HCT116 (cell line): ENCODE measurements around the gene ATP2A3. TPM values are rescaled to one million over a fixed set of nuclear protein-coding genes. Genes with fewer than 3 reads are reported as not detected.

Source experiments
- ATAC-seq: fragments of 200-7000 bp; cut with Tn5 transposase; 2 replicates; pipeline ENCODE4 v1.9.1; 2020; ENCODE audit warnings: mild to moderate bottlenecking, moderate library complexity
- BruUV-seq: library from RNA; stranded (reverse); fragments of 400-500 nt; replicated peaks from 2 replicates; lab custom pipeline; 2021; lab: Mats Ljungman, UMichigan
- CTCF ChIA-PET: fragments of 300-600 bp; sonication (Branson Sonifier 250); formaldehyde crosslinking; loops from one replicate; lab custom pipeline; 2021; ENCODE audit warnings: antibody characterized with exemption; lab: Charles Lee
- POLR2A ChIA-PET: fragments of 300-600, 350-600 bp; sonication (Branson Sonifier 250); formaldehyde crosslinking; loops from one replicate; lab custom pipeline; 2021; ENCODE audit warnings: antibody characterized with exemption; lab: Charles Lee
- RAD21 ChIA-PET, 2 experiments: fragments of 300-600 bp; sonication (Branson Sonifier 250); formaldehyde crosslinking; loops; one replicate each; lab custom pipeline; 2023; ENCODE audit warnings: low total read pairs in 2 of 2; ENCODE audit not compliant: uncharacterized antibody in 2 of 2, unreplicated experiment in 2 of 2, low non-redundant PET in 1 of 2; lab: Charles Lee
- DNase-seq: peaks from one replicate; pipeline ENCODE4 v3.0.0-alpha.2; 2010; ENCODE audit warnings: low read depth, low spot score
- H2AFZ ChIP-seq: fragments of 200-600 bp; shearing (Covaris generic), sonication (generic); 2 replicates; pipeline ENCODE4 v1.6.1; 2017; ENCODE audit warnings: low read depth, mixed run types, mixed read lengths, antibody characterized with exemption, low read length; ENCODE audit not compliant: poor library complexity, severe bottlenecking
- H3K27ac ChIP-seq: 2 replicates; pipeline ENCODE4 v1.5.1; 2012; ENCODE audit warnings: low read depth, low read length
- H3K27me3 ChIP-seq: fragments of 200-600 bp; sonication (generic); 2 replicates; pipeline ENCODE4 v1.6.1; 2016; ENCODE audit warnings: mixed run types, low read length, mixed read lengths; ENCODE audit not compliant: insufficient read depth
- H3K36me3 ChIP-seq, 2 experiments: fragments of 200-500 bp in 1 of 2; fragments of 200-600 bp in 1 of 2; sonication (Bioruptor generic) in 1 of 2; sonication (generic) in 1 of 2; 2 replicates each; pipeline versions ENCODE4 v1.5.1 to v1.6.1; 2014 to 2016; ENCODE audit warnings: low read length in 2 of 2, inconsistent platforms in 1 of 2, mixed read lengths in 1 of 2, mixed run types in 1 of 2; ENCODE audit not compliant: insufficient read depth in 2 of 2, control insufficient read depth in 1 of 2
- H3K4me1 ChIP-seq, 2 experiments: fragments of 200-600 bp in 1 of 2; sonication (generic) in 1 of 2; 2 replicates each; pipeline versions ENCODE4 v1.5.1 to v1.6.1; 2012 to 2017; ENCODE audit warnings: low read length in 2 of 2, inconsistent platforms in 1 of 2, mild to moderate bottlenecking in 1 of 2, mixed read lengths in 1 of 2, mixed run types in 1 of 2, moderate library complexity in 1 of 2; ENCODE audit not compliant: insufficient read depth in 2 of 2, control insufficient read depth in 1 of 2
- H3K4me2 ChIP-seq: fragments of 200-600 bp; sonication (generic); 2 replicates; pipeline ENCODE4 v1.6.1; 2017; ENCODE audit warnings: mixed run types, low read length, mixed read lengths
- H3K4me3 ChIP-seq, 2 experiments: fragments of 200-600 bp in 1 of 2; sonication (generic) in 1 of 2; replicated peaks in 1 of 2; 2 replicates each; pipeline ENCODE4 v1.5.1; 2011 to 2016; ENCODE audit warnings: low read length in 2 of 2, control low read depth in 1 of 2, low read depth in 1 of 2, mild to moderate bottlenecking in 1 of 2, mixed read lengths in 1 of 2, mixed run types in 1 of 2
- H3K79me2 ChIP-seq: fragments of 200-600 bp; sonication (generic); 2 replicates; pipeline ENCODE4 v1.6.1; 2017; ENCODE audit warnings: mild to moderate bottlenecking, mixed run types, low read length, moderate library complexity, mixed read lengths; ENCODE audit not compliant: insufficient read depth
- H3K9ac ChIP-seq: fragments of 200-600 bp; sonication (generic); 2 replicates; pipeline ENCODE4 v1.6.1; 2016; ENCODE audit warnings: low read length, mixed read lengths
- H3K9me2 ChIP-seq: fragments of 200-600 bp; sonication (generic), shearing (Covaris generic); 2 replicates; pipeline ENCODE4 v1.6.1; 2017; ENCODE audit warnings: mixed run types, mild to moderate bottlenecking, moderate library complexity; ENCODE audit not compliant: insufficient read depth
- H3K9me3 ChIP-seq, 2 experiments: fragments of 200-500 bp in 1 of 2; fragments of 200-600 bp in 1 of 2; sonication (Bioruptor generic) in 1 of 2; sonication (generic) in 1 of 2; 2 replicates each; pipeline ENCODE4 v1.6.1; 2014 to 2017; ENCODE audit warnings: low read length in 2 of 2, mixed read lengths in 2 of 2, inconsistent platforms in 1 of 2, low read depth in 1 of 2, mild to moderate bottlenecking in 1 of 2, mixed run types in 1 of 2, moderate library complexity in 1 of 2; ENCODE audit not compliant: control insufficient read depth in 1 of 2, insufficient read depth in 1 of 2
- H4K20me1 ChIP-seq: fragments of 200-600 bp; sonication (generic), shearing (Covaris generic); 2 replicates; pipeline ENCODE4 v1.6.1; 2017; ENCODE audit warnings: mixed run types, mild to moderate bottlenecking, moderate library complexity; ENCODE audit not compliant: insufficient read depth
- EGR1 ChIP-seq: IDR thresholded peaks from 2 replicates; pipeline ENCODE4 v1.6.1; 2012; ENCODE audit warnings: low read depth
- ELF1 ChIP-seq: IDR thresholded peaks from 2 replicates; pipeline ENCODE4 v1.6.1; 2012; ENCODE audit warnings: low read depth, borderline replicate concordance
- EZH2 ChIP-seq: fragments of 200-600 bp; sonication (generic); IDR thresholded peaks from 2 replicates; pipeline ENCODE4 v1.6.1; 2017; ENCODE audit warnings: antibody characterized with exemption, mixed run types
- JUND ChIP-seq: IDR thresholded peaks from 2 replicates; pipeline ENCODE4 v1.6.1; 2012
- POLR2A ChIP-seq: IDR thresholded peaks from 2 replicates; pipeline ENCODE4 v1.7.0; 2011; ENCODE audit warnings: borderline replicate concordance; ENCODE audit not compliant: insufficient read depth, insufficient read length; ENCODE audit errors: extremely low read depth
- POLR2AphosphoS5 ChIP-seq: IDR thresholded peaks from 2 replicates; pipeline ENCODE4 v1.6.1; 2011; ENCODE audit warnings: mild to moderate bottlenecking, low read depth, low read length, moderate library complexity
- RAD21 ChIP-seq: IDR thresholded peaks from 2 replicates; pipeline ENCODE4 v1.6.1; 2012; ENCODE audit warnings: low read depth, mild to moderate bottlenecking
- TCF7L2 ChIP-seq: IDR thresholded peaks from 2 replicates; pipeline ENCODE4 v1.7.0; 2011; ENCODE audit warnings: borderline replicate concordance, inconsistent platforms; ENCODE audit not compliant: insufficient read depth, insufficient read length; ENCODE audit errors: extremely low read depth
- YY1 ChIP-seq: IDR thresholded peaks from 2 replicates; pipeline ENCODE4 v1.6.1; 2011; ENCODE audit warnings: low read length, low read depth, moderate library complexity, mild to moderate bottlenecking; ENCODE audit not compliant: insufficient replicate concordance; ENCODE audit errors: extremely low read depth
- intact Hi-C: fragments of 100-400 bp; cut with micrococcal nuclease; formaldehyde crosslinking; loops from 2 replicates; pipeline ENCODE4 v1.10.0; 2022
- total RNA-seq: library from RNA; stranded (reverse); gene quantifications from one replicate; pipeline ENCODE4 v1.2.1, GENCODE V29; 2021; ENCODE audit not compliant: unreplicated experiment
- TF ChIP-seq, protein P1 (sequence below): IDR thresholded peaks from 2 replicates; pipeline ENCODE4 v1.6.1; 2011; ENCODE audit warnings: mild to moderate bottlenecking, low read length, moderate library complexity; ENCODE audit not compliant: insufficient replicate concordance; ENCODE audit errors: extremely low read depth
- TF ChIP-seq, protein P2 (sequence below): IDR thresholded peaks from 2 replicates; pipeline ENCODE4 v1.6.1; 2012
- TF ChIP-seq, protein P3 (sequence below): IDR thresholded peaks from 2 replicates; pipeline ENCODE4 v1.6.1; 2012; ENCODE audit warnings: low read depth

The ATP2A3 gene
- total RNA-seq, 1 experiment from 2014 or later = 23.1 TPM

DNA sequence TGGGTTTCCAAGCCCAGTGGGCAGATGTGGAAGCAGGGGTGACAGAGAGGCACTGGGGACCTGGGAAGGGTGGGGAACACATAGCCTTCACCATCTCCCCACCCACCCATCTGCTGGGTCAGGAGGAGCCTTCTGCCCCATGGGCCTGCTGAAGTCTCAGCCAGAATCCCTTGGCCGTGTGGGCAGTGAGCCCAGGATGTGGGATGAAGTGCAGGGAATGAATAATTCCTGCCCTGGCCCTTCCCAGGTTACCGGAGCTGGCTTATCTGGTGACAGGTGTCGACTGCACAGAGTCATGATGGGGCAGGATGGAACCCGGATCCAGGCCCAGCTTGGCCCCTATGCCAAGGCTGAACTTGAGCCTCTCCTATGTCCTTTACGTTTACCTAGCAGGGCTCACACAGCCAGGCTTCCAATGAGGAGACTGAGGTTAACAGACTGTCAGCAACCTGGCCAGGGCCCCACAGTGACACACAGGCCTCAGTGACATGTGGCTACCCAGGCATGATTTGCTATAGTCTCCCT, 17.5 kb downstream of the ATP2A3 start (continued):
- TF ChIP-seq, protein P1, sequence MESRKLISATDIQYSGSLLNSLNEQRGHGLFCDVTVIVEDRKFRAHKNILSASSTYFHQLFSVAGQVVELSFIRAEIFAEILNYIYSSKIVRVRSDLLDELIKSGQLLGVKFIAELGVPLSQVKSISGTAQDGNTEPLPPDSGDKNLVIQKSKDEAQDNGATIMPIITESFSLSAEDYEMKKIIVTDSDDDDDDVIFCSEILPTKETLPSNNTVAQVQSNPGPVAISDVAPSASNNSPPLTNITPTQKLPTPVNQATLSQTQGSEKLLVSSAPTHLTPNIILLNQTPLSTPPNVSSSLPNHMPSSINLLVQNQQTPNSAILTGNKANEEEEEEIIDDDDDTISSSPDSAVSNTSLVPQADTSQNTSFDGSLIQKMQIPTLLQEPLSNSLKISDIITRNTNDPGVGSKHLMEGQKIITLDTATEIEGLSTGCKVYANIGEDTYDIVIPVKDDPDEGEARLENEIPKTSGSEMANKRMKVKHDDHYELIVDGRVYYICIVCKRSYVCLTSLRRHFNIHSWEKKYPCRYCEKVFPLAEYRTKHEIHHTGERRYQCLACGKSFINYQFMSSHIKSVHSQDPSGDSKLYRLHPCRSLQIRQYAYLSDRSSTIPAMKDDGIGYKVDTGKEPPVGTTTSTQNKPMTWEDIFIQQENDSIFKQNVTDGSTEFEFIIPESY = no peak
- TF ChIP-seq, protein P2, sequence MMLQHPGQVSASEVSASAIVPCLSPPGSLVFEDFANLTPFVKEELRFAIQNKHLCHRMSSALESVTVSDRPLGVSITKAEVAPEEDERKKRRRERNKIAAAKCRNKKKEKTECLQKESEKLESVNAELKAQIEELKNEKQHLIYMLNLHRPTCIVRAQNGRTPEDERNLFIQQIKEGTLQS = no peak
- TF ChIP-seq ELF1 (no peak), JUND (no peak), POLR2AphosphoS5 (no peak), RAD21 (no peak), YY1 (no peak), TCF7L2 (no peak)

GRCh38 chr17:3944485-3945388, 19.5 kb downstream of the ATP2A3 start:
- RAD21 ChIA-PET = no interaction called here
- peak overlapping the region; percentile 23 to 30 for H3K4me3 ChIP-seq
- no peak overlapping the region for H2AFZ ChIP-seq
- H3K9me3 ChIP-seq = no peaks in the 10 kb centered on the region
- POLR2A ChIA-PET = no interaction called here
- H3K36me3 ChIP-seq = no peaks in the 10 kb centered on the region
- peak overlapping the region; percentile 71 for H3K4me2 ChIP-seq
- no peaks in the 10 kb centered on the region for H3K9me2 ChIP-seq
- peak overlapping the region; percentile 43; the same call in 1 of the 2 replicates for H3K27ac ChIP-seq
- CTCF ChIA-PET = no interaction called here
- intact Hi-C loops = no loop called here
- peak; percentile 96 for ATAC-seq
- no peaks in the 10 kb centered on the region for H4K20me1 ChIP-seq
- BruUV-seq = no TSS peak
- no peak overlapping the region; the same call in 1 of the 2 replicates for H3K9ac ChIP-seq
- no peak for TF ChIP-seq EGR1
- TF ChIP-seq EZH2 = no peak
- no peak for TF ChIP-seq ELF1
- TF ChIP-seq, protein P3, sequence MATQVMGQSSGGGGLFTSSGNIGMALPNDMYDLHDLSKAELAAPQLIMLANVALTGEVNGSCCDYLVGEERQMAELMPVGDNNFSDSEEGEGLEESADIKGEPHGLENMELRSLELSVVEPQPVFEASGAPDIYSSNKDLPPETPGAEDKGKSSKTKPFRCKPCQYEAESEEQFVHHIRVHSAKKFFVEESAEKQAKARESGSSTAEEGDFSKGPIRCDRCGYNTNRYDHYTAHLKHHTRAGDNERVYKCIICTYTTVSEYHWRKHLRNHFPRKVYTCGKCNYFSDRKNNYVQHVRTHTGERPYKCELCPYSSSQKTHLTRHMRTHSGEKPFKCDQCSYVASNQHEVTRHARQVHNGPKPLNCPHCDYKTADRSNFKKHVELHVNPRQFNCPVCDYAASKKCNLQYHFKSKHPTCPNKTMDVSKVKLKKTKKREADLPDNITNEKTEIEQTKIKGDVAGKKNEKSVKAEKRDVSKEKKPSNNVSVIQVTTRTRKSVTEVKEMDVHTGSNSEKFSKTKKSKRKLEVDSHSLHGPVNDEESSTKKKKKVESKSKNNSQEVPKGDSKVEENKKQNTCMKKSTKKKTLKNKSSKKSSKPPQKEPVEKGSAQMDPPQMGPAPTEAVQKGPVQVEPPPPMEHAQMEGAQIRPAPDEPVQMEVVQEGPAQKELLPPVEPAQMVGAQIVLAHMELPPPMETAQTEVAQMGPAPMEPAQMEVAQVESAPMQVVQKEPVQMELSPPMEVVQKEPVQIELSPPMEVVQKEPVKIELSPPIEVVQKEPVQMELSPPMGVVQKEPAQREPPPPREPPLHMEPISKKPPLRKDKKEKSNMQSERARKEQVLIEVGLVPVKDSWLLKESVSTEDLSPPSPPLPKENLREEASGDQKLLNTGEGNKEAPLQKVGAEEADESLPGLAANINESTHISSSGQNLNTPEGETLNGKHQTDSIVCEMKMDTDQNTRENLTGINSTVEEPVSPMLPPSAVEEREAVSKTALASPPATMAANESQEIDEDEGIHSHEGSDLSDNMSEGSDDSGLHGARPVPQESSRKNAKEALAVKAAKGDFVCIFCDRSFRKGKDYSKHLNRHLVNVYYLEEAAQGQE = no peak
- no peak for TF ChIP-seq POLR2A
- H3K27me3 ChIP-seq = no peaks in the 10 kb centered on the region
- no peaks in the 10 kb centered on the region for H3K79me2 ChIP-seq
- DNase-seq = peak; percentile 29
- H3K4me1 ChIP-seq = peaks cover 6 to 14% of the 10 kb centered on the region in 2 experiments; a peak in 3 of 4 replicates
